Suppressor macrophage treated with lipopolysaccharide for 1 hour (primary cell): Measurements from ENCODE around the gene MYBBP1A.

Experiments
- DNase-seq, 3 donors: peaks; one replicate each; pipeline ENCODE4 v3.0.0-alpha.2; 2020 to 2022

The MYBBP1A gene

GRCh38 chr17:4515501-4515900 lies 39.7 kb downstream of the MYBBP1A start:
- DNase-seq: no peak

- no peak for DNase-seq
These were observed 40.4 kb downstream of the MYBBP1A start for GRCh38 chr17:4514779-4515178.

GRCh38 chr17:4514206-4514605 lies 41.0 kb downstream of the MYBBP1A start:
- no peak for DNase-seq

- DNase-seq: no peak
These were observed 41.8 kb downstream of the MYBBP1A start for GRCh38 chr17:4513113-4514032.

GRCh38 chr17:4512156-4513112 lies 42.8 kb downstream of the MYBBP1A start:
- DNase-seq: no peak

- peak; percentile 46 to 60 (median 57) for DNase-seq
These were observed 43.8 kb downstream of the MYBBP1A start for GRCh38 chr17:4511199-4511932.

GRCh38 chr17:4510618-4510941 lies 44.6 kb downstream of the MYBBP1A start:
- DNase-seq: peak in 1 of 3 donors; percentile 34

GRCh38 chr17:4509923-4510617 lies 45.1 kb downstream of the MYBBP1A start:
- DNase-seq: peak; percentile 41 to 54 (median 47)

GRCh38 chr17:4509401-4509800 lies 45.8 kb downstream of the MYBBP1A start:
- DNase-seq: peak; percentile 32 to 46 (median 39)

- no peak for DNase-seq
These were observed 47.0 kb downstream of the MYBBP1A start for GRCh38 chr17:4508207-4508606.

GRCh38 chr17:4507361-4508111 lies 47.6 kb downstream of the MYBBP1A start:
- no peak for DNase-seq

- no peak for DNase-seq
These were observed 48.3 kb downstream of the MYBBP1A start for GRCh38 chr17:4506892-4507291.

GRCh38 chr17:4506175-4506813 lies 48.9 kb downstream of the MYBBP1A start:
- no peak for DNase-seq

GRCh38 chr17:4505187-4505586 lies 50.0 kb downstream of the MYBBP1A start:
- no peak for DNase-seq

- no peak for DNase-seq
These were observed 51.0 kb downstream of the MYBBP1A start for GRCh38 chr17:4504188-4504587.

GRCh38 chr17:4503283-4504025 lies 51.7 kb downstream of the MYBBP1A start:
- no peak for DNase-seq

GRCh38 chr17:4502466-4503154 lies 52.6 kb downstream of the MYBBP1A start:
- DNase-seq: no peak

- no peak for DNase-seq
These were observed 53.8 kb downstream of the MYBBP1A start for GRCh38 chr17:4501295-4501949.

- no peak for DNase-seq
These were observed 55.0 kb downstream of the MYBBP1A start for GRCh38 chr17:4500191-4500571.
